HG02970 (cell line): Measurements from ENCODE around the gene NRF1.

Experiments used
- ATAC-seq: cut with Tn5 transposase; IDR thresholded peaks from one replicate; pipeline ENCODE4 v1.9.1; 2021; ENCODE audit warnings: mild to moderate bottlenecking, moderate library complexity, moderate number of reproducible peaks; ENCODE audit not compliant: unreplicated experiment, low FRiP score

Gene NRF1

GRCh38 chr7:129724796-129725195, 113.3 kb downstream of the NRF1 start:
- ATAC-seq = no peak

- no peak for ATAC-seq
Observed at GRCh38 chr7:129728875-129729467, 117.5 kb downstream of the NRF1 start.

GRCh38 chr7:129729511-129729910, 118.0 kb downstream of the NRF1 start:
- no peak for ATAC-seq

GRCh38 chr7:129730159-129730558, 118.6 kb downstream of the NRF1 start:
- ATAC-seq = no peak

- ATAC-seq = no peak
Observed at GRCh38 chr7:129734400-129734799, 122.9 kb downstream of the NRF1 start.

GRCh38 chr7:129739427-129739826, 127.9 kb downstream of the NRF1 start:
- ATAC-seq = no peak

GRCh38 chr7:129740574-129741410, 129.3 kb downstream of the NRF1 start:
- ATAC-seq = no peak

GRCh38 chr7:129741743-129742213, 130.3 kb downstream of the NRF1 start:
- no peak for ATAC-seq

GRCh38 chr7:129742256-129742655, 130.7 kb downstream of the NRF1 start:
- ATAC-seq = no peak

- no peak for ATAC-seq
Observed at GRCh38 chr7:129746857-129747529, 135.5 kb downstream of the NRF1 start.

GRCh38 chr7:129748356-129749109, 137.0 kb downstream of the NRF1 start:
- ATAC-seq = no peak

- no peak for ATAC-seq
Observed at GRCh38 chr7:129750091-129750490, 138.6 kb downstream of the NRF1 start.

GRCh38 chr7:129750501-129750900, 139.0 kb downstream of the NRF1 start:
- no peak for ATAC-seq

- no peak for ATAC-seq
Observed at GRCh38 chr7:129751916-129752315, 140.4 kb downstream of the NRF1 start.

- ATAC-seq = no peak
Observed at GRCh38 chr7:129752760-129753159, 141.2 kb downstream of the NRF1 start.

- ATAC-seq = no peak
Observed at GRCh38 chr7:129754406-129754805, 142.9 kb downstream of the NRF1 start.

GRCh38 chr7:129757991-129758390, 146.5 kb downstream of the NRF1 start:
- ATAC-seq = no peak

GRCh38 chr7:129762387-129762969, 151.0 kb downstream of the NRF1 start:
- no peak for ATAC-seq

GRCh38 chr7:129764247-129765084, 152.9 kb downstream of the NRF1 start:
- no peak for ATAC-seq
